Frontal cortex (tissue), 4 donors: ENCODE data around the gene FGF4. TPM values are rescaled to one million over a fixed set of nuclear protein-coding genes. Genes with fewer than 3 reads are reported as not detected.

Experiments used
- DNase-seq, 2 donors: peaks; one replicate each; pipeline ENCODE4 v3.0.0; 2012; ENCODE audit warnings: low spot score in 2 of 2
- FAIRE-seq: peaks from 2 replicates; lab custom pipeline; 2012; peaks lifted over from hg19 to GRCh38; lab: Jason Lieb, UNC
- total RNA-seq: library from RNA; depleted of rRNA; stranded (reverse); fragments of >200 nt; gene quantifications from one replicate; pipeline ENCODE4 v1.2.3, GENCODE V29; 2014
- donor health status: control.
- donor health status: control.
- donor health status: control.

Gene FGF4
- total RNA-seq, 1 donor from 2014 or later, result not detected

- DNase-seq (no peak), FAIRE-seq (no peak)
These were observed 44.0 kb downstream of the FGF4 start for GRCh38 chr11:69731110-69731509.

GRCh38 chr11:69730500-69730899 is 44.6 kb downstream of the FGF4 start:
- no peak for FAIRE-seq
- DNase-seq, result no peak

GRCh38 chr11:69729252-69729651 is 45.9 kb downstream of the FGF4 start:
- FAIRE-seq (no peak), DNase-seq (no peak)

GRCh38 chr11:69727266-69727665 is 47.9 kb downstream of the FGF4 start:
- no peak for FAIRE-seq
- no peak for DNase-seq

- FAIRE-seq (no peak), DNase-seq (no peak)
These were observed 48.7 kb downstream of the FGF4 start for GRCh38 chr11:69726481-69726880.

- FAIRE-seq (no peak), DNase-seq (no peak)
These were observed 49.1 kb downstream of the FGF4 start for GRCh38 chr11:69726019-69726418.

GRCh38 chr11:69721745-69722144 is 53.4 kb downstream of the FGF4 start:
- DNase-seq (no peak), FAIRE-seq (no peak)

- FAIRE-seq, result no peak
- DNase-seq, result no peak
These were observed 54.0 kb downstream of the FGF4 start for GRCh38 chr11:69721106-69721505.

Other genes starting within 250 kb of the FGF4 start
- gene CCND1, start 134.2 kb downstream of the FGF4 start, total RNA-seq, result 10.2 TPM
- gene LTO1, start 100.0 kb downstream of the FGF4 start, total RNA-seq, result 17.1 TPM
- gene FGF19, start 71.3 kb downstream of the FGF4 start, total RNA-seq, result not detected
- gene FGF3, start 44.1 kb upstream of the FGF4 start, total RNA-seq, result not detected